Esophagus mucosa (tissue), 1 donor: ENCODE results near the gene TRIP4. TPM values are rescaled to one million over a fixed set of nuclear protein-coding genes. Genes with fewer than 3 reads are reported as not detected.
A peak's percentile ranks its signal among the peaks of the same experiment; 100 is the strongest.

ENCODE experiments used
- ATAC-seq: fragments of 200-7000 bp; cut with Tn5 transposase; one replicate; pipeline ENCODE4 v1.9.1; 2020
- total RNA-seq: library from RNA; stranded (reverse); gene quantifications from one replicate; pipeline ENCODE4 v1.2.4, GENCODE V29; 2023
- donor health status: DM: yes; HTN: yes; CAD: no.

TRIP4 gene
- total RNA-seq, 1 donor from 2014 or later, result 22.1 TPM

DNA sequence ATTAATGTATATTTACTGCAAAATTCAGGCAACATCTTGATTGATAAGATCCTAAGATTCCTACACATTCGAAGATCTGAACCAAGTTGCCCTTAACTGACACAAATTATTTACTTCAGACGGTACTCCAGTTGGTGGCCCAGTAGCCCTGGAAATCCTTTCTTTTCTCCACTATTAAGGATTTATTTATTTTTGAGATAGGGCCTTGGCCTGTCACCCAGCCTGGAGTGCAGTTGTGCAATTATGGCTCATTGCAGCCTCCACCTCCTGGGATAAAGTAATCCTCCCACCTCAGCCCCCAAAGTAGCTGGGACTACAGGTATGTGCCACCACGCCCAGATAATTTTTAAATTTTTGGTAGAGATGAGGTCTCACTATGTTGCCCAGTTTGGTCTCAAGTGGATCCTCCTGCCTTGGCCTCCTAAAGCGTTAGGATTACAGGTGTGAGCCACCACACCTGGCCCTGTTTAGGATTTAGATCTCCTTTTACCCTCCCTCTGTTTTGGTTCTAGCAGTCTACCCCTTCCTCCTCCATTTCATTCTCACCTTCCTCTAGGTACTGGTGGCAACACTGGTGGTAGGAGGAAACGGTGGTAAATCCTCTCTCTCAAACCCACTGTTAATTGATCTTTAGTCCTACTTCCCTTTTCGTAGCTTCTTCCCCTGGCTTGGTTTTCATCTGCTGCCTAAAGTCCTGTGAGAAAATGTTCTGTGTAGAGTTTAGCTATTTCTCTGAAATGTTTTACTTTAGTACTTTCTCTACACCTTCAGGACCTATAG, 60.1 kb downstream of the TRIP4 start:
- no peak for ATAC-seq

DNA sequence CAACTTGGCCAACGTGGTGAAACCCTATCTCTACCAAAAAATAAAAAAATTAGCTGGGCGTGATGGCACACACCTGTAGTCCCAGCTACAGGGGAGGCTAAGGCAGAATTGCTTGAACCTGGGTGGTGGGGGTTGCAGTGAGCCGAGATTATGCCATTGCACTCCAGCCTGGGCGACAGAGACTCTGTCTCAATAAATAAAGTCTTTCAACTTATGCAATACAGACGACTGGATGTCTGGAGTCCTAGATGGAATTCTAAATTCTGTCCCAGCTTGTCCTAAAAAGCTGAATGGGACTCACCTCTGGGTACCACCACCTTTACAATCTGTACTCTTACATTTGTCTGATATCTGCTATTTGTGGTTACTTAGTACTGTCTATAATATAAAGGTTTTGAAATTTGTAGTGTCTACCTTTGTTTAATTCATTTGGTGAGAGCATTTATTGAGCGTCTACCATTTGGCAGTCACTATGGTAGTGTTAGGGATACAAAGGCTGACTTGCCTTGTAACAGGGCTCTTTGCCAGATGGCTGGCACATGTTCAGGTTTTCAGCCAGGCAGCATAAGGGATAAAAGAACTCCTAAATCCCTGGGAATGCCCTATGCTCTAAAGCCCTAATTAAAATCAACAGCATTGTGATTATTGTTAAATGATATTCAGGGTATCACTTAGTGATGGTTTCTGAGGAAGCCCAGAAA, 65.5 kb downstream of the TRIP4 start:
- ATAC-seq, result peak; percentile 21

DNA sequence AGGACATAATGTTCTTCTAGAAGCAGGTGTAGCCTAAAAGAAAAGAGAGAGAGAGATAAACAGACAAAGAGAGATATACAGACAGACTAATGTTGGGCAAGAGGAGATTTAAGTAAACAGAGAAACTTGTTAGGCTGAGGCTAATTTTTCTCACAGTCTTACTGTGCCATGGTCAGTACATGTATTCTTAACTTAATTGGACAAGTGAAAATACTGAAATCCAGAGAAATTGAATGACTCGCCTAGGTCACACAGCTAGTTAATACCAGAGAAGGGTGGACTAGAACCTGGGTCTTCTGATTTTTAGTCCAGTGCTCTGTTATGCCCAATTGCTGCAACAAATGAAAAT, 66.0 kb downstream of the TRIP4 start:
- no peak for ATAC-seq

- ATAC-seq, result no peak
Measured at GRCh38 chr15:64454282-64454681, 66.6 kb downstream of the TRIP4 start.

DNA sequence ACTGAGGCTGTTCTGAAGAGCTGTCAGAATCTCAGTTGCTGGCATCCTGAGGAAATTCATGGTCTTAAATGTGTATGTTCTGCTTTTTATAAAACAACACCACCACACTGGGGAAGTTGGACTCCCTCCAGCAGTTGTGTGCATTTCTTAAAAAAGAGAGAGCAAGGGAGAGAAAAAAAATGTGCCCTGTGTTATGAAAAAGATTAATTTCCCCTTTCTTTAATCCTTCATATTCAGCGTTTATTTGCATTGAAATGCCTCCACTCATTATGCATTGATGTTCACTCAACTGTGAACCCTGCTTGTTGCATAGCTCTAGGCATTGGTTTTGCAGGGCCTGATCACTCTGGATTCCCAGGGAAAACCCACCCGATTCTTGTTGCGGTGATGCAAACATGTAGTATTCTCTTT, 68.3 kb downstream of the TRIP4 start:
- no peak for ATAC-seq

DNA sequence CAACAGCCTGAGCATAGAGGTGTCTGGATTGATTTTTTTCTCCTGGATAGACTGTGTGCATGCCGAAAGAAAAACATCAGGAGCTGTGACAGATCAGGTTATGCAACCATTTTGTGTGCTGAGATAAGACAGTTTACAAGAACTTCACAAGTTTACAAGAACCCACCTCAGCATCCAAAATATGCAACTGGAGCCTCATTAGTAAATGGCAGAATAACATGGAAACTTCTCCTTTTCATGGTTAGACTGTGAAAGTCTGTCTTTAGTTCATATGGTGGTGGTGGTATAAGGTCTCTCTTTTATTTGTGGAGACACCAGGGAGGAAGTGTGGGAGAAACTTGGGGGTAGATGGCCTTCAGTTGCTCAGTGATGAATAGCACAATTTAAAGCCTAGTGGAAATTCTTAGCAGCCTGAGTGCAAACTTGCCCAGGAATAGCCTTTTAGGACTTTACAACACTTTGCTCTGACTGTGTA, 69.0 kb downstream of the TRIP4 start:
- ATAC-seq, result no peak

DNA sequence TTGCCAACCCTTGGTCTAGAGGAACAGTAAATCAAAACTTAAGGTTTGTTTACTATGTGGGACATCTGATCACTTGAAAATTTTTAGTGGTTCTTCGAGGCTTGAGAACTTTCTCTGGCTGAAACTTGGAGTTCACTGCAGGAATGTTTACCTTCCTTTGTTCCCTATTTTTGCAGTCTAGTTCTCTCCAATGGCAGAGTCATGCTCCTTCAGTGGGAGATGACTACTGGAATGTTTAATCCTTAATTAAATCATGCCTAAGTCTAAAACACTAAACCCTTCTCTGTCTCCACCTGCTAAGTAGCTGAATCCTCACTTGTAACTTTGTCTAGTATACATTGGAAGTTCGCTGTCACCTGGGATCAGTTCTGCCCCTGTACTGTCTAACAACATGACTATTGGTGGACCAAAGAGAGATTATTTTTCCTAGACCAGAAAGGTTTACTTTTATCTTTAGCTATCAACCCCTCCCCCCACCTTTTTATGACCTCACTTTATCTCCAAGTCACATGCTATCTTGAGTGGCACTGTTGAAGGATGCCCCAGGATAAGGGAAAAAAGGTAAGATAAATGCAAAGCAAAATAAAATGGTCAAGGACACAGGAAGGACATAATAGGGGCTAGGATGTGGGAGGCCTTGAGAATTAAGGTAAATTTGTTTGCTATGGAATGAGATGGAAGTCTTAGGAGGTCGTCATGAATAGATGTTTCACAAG, 71.6 kb downstream of the TRIP4 start:
- no peak for ATAC-seq

DNA sequence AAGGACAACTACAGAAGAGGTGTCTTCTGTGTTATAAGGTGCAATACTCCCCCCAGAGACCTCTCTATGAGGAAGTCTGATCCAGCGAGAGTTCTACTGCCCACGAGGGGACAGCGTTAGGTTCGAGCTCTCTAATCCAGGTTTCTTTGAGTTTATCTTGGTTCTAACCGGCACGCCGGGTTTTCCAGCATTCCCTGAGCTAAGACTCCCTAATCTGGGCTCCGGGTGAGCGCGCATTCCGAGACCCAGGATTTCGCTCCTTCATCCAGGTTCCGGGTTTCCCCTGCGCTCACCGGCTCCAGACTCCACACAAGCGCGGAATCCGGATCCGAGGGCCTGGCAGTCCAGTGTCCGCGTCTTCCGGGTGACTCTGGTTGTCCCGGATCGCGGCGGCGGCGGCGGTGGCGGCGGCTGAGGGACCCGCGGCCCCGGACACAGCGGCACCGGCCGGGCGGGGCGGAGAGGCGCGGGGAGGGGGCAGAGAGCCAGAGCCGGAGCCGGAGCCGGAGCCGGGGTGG, 72.6 kb downstream of the TRIP4 start, which contains the start of gene ZNF609:
ZNF609 (plus strand) TSS at position 373 of the 518 bp plus-strand sequence. CDS start 38,842 bp downstream, outside the sequence.
- ATAC-seq, result peak; percentile 89

DNA sequence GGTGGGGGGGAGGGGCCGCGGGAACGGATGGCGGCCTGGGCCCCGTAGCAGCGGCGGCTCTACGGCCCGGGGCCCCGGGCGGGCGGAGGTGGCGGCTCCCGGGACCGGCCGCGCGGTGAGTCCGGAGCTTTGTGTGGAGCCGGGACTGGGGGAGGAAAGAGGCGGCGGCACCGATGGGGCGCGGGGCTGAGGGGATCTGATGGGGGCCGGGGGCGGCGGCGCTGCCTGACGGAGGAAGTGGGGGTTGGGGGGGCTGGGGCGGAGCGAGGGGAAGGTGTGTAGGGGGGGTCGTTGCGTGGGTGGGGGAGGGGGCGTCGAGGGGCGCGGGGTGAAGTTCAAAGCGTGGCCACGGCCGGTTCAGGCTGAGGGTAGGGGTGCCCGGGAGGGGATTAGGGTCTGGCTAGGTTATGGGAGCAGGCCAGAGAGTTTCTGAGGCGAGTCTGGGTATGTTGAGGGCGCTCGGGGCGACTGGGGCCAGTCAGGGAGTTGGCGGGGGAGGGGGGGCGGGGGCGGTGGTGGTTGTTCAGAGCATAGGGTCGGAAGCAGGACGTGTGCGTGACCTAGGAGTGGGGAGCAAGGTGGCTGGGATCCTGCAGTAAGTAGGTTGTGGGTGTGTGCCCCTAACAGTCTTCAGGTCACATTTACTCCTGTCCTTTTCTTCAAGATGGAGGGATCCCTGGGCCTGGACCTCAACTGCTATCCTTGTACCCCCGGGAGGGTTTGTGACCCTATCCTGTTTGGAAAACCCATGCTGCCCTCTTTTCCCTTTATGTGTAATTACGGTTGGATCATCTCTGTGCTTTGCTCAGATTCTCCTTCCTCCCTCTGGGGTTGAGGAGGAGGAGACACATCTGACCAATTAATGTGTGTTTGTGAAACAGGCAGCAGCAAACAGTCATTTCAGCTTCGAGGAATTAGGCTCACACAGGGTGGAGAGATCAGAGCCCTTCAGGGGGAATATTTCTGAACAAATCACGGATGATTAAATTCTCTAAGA, 73.4 kb downstream of the TRIP4 start:
- ATAC-seq, result peak; percentile 60

GRCh38 chr15:64461721-64462162, 74.1 kb downstream of the TRIP4 start:
- peak; percentile 45 for ATAC-seq

- no peak for ATAC-seq
Measured at GRCh38 chr15:64462492-64462891, 74.9 kb downstream of the TRIP4 start.

DNA sequence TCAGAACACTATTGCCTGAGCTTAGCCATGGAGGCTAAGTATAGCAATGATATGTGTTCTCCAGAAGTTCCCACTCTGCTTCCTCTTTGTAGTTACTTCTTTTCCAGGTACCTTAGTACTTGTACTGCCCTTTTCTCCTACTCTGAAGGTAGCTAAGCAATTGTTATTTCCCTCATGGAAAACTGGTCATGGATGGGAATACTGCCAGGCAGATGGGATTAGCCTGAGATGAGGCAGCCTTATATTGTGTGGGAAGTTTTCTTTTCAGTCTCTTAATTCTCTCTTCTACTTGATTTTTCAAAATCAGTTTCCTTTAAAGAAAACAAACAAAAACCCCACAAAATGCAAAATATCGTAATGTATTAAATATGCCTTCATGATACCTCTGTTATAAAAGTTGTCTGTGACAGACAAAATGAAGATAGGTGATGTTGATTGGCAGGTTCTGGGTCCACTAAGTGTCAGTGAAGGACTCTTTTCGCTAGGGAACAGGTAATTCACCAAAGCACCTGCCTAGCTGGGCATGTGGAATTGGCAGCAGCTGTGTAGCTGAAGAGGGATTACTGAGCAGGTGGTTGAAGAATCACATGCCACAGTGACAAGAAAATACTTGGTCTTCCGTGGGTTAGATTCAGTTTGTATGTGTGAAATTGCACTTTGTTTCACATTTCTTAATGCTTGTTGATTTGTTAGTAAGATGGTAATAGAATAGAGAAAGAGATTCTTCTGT, 76.8 kb downstream of the TRIP4 start:
- no peak for ATAC-seq

DNA sequence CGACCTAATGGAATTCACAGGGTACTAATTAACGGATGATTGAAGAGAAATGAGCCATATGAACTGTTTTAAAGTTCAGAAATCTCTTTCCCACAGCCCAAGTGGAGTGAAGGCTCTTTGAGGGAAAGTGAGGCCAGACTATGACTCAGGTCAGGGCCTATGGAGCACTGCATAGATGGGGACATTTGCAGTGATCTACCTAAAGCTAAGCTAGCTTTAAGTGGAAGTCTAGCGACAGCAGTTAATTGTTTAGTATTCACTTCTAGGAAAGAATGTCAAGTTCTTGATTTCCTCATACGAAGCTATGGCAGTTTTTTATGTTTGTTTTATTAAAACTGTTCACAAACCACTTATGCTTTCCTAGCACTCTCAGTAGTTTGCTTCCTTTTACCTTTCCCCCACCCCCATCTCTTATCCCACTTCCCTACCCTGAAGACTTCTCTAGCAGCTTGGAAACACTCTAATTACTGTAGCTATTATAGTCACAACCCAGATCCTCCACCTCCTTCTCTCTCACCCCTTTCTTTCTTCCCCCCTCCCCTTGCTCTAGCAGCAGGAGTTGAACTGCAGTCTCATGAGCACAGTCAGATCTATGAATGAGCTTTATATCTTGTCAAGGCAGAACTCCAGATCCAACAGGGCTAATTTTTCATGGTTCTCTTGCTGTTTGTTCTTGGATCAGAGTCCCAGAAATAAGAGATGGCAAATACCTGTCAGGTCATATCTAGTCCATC, 78.9 kb downstream of the TRIP4 start:
- ATAC-seq, result no peak

DNA sequence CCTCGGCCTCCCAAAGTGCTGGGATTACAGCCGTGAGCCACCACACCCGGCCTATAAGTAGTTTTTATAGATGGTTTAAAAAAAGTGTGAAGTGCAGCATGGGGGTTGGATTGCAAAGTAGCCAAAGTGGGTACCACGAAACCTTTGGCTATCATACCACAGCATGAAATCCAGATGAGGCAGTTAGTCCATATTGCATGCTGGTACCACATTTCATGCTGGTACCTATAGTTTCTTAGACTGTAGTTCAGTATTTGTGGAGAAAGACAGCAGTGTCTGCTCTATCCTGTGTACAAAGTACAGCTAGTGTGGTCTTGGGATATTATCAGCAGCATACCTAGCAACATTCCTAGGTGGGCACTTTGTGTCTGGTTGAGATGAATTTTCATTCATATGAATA, 84.5 kb downstream of the TRIP4 start:
- ATAC-seq, result no peak

GRCh38 chr15:64474846-64475245, 87.2 kb downstream of the TRIP4 start:
- no peak for ATAC-seq

DNA sequence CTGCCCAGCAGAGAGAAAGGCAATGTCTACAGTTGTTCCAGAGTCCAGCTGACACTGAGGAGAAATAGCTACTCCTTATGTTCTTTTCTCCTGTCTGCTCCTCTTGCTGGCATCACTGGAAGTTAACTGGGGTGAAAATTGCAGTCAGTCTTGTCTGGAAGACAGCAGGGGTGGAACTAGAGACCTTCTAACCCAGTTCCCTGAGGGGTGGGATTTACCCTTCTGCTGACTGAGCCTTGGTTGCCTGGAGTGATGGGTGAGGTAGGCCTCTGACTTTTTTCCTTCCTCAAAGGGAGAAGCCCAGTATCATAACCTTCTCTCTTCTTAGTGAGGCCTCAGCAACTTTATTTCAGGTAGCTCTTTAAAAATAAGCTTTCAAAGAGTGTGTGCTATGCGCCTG, 88.9 kb downstream of the TRIP4 start:
- ATAC-seq, result no peak

DNA sequence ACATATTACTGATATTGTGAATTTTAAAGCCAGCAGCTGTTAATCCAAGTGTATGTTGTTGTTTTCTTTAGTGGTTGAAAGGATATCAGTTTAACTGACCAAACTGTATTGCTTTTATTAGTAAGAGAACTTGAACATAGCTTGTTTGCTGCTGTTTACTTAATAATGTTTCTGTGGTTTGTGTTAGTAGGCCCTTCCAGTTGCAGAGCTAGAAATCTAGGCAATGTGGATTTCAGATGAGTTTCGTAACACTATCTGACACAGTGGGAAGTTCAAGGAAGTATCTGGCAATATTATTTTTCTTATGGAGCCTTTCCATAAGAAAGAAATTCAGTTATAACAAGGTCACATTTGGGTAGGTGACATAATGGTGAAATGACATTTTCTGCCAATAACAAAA, 91.2 kb downstream of the TRIP4 start:
- ATAC-seq, result no peak

DNA sequence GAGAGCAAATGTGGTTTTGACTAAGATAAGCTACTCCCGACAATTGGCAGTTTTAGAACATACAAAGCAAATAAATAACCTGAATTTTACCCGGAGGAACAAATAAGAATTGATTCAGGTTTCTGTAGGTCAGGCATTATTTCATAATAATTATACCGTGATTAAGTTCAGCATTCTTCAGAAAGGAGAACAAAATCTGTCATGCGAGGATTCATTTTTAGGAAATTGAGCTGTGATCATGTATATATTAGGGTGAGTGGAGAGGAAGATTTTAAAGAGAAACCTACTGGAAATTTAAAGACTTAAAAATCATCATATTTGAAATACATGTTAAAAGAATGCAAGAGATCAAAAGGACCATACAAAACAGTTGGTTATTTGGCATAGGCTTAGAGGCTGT, 93.3 kb downstream of the TRIP4 start:
- ATAC-seq, result no peak

- ATAC-seq, result no peak
Measured at GRCh38 chr15:64483749-64484148, 96.1 kb downstream of the TRIP4 start.

- ATAC-seq, result no peak
Measured at GRCh38 chr15:64485796-64486195, 98.2 kb downstream of the TRIP4 start.
